GM19099 (cell line): ENCODE data around the gene ELP1.

Experiments
- POLR2A ChIP-seq: IDR thresholded peaks from 3 replicates; pipeline ENCODE4 v1.6.1; 2011; ENCODE audit warnings: low read depth; ENCODE audit not compliant: insufficient read length; ENCODE audit errors: extremely low read depth

The ELP1 gene

DNA sequence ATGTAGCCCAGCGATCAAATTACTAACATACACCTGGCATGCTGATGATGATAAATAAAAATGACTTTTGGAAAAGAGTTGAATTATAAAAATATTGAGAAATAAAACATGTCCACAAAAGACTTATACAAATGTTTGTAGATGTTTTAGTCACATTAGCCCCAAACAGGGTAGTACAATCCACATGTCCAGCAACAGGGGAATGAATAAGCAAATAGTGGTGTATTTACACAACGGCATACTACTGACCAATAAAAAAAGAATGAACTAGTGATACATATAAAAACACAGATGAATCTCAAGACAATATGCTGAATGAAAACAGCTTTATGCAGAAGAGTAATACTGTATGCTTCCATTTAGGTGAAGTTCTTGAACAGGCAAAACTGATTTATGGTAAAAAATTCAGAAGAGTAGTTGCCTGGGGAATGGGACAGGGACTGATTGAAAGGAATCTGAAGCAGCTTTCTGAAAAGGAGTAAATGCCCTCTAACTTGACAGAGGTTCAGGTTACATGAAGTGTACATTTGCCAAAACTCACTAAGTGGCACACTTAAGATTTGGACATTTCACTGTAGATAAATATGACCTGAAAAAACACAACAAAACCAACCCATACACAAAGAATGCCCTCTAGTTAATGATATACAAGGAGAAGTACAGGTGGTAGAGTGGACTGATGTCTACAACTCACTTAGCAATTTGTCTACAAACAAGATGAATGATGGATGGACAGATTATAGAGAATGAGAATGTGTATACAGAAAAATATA, 36.4 kb downstream of the ELP1 start:
- no peak for TF ChIP-seq POLR2A

DNA sequence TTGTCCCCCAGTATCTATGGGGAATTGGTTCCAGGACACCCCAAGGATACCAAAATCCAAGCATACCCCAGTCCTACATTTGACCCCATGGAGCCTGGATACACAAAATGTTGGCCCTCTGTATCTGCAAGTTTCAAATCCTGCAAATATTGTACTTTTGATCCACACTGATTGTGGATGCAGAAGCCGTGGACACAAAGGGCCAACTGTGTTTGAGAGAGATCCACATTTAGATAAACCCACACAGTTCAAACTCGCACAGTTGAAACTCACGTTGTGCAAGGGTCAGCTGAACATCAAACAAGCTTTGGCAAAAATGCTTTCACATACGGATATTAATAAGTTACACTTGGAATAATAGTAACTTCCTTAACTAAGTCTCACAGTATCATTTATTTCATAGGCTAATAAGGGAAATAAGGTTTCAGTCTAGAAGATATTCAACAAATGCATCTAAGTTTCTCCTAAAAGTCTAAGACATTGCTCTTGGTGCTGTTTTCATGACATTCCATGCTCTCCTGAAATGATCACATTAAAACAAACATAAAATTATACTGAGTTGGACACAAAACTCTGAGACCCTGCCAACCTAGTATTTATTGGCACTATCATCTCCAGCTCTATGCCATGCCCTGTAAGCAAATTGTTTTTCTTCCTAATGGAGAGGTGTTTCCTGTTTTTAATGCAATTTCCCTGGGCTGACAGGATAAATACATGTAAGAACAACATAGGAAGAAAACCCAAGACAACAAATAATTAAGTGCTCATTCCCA, 39.5 kb downstream of the ELP1 start:
- no peak for TF ChIP-seq POLR2A

DNA sequence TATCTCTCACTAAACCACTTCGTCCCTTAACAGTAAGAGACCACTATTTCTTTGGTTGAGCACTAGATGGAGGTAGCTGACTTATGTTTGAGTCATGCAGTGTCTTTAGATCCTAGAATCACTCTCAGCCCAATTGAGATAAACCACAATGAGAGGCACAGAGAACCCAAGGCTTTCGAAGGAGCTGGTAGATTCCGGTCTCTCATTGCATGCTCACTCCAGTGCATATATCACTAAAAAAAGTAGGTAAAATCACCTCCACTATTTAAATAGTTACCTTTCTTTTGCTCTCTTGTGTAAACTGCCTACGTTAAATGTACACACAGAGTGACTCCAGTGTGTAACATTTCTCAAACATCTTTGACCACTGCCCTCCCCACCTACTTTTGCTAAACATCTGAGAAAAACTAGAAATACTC, 44.3 kb downstream of the ELP1 start:
- TF ChIP-seq POLR2A: no peak

DNA sequence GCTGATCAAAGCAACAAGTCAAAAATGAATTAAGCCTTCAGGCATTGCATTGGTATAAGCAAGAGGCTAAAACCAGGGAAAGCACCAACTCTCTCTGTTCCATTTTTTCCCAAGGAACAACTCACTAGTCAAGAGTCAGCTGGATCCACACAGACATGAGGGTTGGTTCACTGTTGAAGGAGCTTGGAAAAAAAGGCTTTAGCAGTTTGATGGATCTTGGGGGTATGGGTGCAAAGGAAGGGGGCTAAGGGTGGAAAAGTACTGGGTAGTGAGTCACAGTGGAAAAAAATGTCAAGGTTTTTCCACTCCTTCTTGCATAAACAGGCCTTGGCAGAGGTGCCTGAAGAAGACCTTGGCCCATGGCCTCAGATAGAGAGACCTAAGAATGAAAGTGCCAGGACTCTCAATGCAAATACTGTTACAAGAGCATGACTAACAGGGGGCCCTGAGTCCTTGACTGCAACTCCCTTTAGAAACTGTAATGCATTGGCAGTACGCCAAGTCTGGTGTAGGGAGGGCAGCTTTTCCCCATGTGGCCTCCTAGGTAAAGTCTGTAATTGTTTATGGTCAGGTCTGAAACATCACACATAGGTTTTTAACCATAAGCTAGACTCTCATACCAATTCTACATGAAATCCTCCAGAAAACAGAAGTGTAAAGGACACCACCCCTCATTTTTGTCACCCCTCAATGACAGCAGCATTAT, 48.1 kb downstream of the ELP1 start:
- no peak for TF ChIP-seq POLR2A

DNA sequence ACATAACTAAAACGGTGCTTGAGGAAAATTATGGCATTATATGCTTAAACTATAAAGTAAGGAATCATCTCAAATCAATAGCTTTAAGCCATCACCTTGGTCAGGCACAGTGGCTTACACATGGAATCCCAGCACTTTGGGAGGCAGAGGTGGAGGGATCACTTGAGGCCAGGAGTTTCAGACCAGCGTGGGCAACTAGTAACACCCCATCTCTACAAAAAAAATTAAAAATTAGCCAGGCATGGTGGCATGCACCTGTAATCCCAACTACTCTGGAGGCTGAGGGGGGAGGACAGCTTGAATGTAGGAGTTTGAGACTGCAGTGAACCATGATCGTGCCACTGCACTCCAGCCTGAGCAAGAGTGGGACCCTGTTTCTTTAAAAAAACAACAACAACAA, 49.2 kb downstream of the ELP1 start:
- TF ChIP-seq POLR2A: no peak

DNA sequence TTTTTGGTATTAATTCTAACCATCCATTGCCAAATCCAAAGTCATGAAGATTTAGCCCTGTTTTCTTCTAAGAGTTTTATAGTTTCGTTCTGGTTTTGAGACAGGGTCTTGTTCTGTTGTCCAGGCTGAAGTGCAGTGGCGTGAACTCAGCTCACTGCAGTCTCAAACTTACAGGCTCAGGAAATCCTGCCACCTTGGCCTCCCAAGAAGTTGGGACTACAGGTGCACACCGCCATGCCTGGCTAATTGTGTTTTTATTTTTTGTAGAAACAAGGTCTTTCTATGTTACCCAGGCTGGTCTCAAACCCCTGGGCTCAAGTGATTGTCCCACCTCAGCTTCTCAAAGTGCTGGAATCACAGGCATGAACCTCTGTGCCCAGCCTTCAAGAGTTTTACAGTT, 50.8 kb downstream of the ELP1 start:
- no peak for TF ChIP-seq POLR2A

DNA sequence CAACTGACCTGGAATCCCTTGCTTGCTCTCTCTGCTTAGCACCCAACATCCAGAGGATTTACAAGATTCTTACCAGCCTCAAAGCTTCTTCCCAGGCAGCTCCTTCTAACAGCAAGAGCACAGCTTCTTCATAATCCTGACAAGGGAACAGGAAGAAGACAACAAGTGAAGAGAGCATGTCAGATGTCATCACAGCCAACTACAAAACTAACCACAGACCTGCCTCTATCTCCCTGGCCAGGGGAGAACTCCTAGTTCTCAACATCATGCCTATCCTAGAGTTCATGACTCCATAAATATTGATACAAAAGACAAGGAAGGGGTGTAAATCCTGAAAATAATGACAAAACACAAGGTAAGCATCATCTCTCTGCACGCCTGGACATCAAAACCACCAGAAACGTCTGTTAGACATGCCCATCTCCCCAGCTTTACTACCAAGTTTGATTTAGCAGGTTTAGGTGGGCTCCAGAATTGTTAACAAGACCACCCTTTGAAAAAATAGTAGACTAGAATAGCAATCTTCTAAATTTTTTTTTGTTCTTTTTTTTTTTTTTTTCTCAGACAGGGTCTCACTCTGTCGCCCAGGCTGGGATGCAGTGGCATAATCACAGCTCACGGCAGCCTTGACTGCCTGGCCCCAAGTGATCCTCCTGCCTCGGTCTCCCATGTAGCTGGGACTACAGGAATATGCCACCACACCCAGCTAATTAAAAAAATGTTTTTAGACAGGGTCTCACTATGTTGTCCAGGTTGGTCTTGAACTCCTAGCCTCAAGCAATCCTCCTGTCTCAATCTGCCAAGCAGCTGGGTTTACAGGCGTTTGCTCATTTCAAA, 51.7 kb downstream of the ELP1 start:
- no peak for TF ChIP-seq POLR2A

DNA sequence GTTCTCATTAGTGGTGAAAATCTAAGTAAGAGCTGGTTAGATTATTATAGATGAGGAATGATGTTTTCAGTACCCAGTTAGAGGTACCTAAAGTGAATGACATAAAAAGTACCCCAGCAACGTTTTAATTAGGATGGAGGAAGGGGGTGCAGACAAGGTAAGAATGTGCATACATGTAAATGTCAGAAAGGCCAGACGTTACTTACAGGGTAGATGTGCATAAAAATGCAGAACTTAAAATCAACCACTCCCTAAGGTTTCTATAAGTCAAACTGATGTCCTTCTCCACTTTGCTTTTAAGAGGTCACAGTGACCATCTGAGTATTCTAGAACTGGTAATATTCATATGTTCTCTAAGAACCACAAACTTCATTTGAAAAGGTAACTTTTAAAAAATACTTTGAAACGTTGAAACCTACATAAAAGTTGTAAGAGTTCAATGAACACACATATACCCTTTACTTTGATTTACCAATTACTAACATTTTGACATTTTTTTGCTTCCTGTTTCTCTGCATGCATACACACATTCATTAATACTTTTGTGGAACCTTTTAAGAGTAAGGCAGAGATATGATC, 53.1 kb downstream of the ELP1 start:
- no peak for TF ChIP-seq POLR2A

DNA sequence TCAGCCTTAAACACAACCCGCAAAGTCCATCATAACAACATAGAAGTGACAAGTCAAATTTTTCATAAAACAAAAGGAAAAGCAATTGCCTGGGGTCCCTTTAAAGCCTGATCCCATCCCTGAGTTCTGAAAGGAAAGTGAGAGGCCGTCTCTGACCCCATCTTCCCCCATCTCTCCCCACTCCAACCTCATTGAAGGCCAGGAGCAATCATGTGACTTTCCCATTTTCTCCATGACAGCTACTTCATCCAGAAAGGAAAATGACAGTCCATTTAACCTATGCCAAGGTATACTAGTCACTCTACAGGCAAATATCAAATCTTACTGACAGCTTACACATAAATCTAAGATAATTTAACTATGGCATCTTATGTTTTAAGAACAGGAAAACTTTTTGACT, 56.4 kb downstream of the ELP1 start:
- TF ChIP-seq POLR2A: no peak

DNA sequence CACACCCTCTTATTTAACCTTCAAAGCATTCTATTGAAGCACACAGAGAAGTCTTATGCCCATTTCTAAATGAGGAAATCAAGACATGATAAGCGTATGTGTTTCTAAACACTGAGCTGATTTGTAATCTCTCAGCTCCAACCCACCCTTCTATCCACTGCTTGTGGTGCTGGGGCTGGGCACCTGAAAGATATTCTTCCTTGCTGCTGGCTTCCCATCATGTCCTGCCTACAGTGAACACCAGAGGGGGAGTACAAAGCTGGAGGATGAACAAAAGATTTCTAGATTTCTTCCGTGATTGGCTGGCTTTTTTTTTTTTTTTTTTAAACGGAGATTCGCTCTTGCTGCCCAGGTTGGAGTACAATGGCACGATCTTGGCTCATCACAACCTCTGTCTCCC, 57.5 kb downstream of the ELP1 start:
- no peak for TF ChIP-seq POLR2A

DNA sequence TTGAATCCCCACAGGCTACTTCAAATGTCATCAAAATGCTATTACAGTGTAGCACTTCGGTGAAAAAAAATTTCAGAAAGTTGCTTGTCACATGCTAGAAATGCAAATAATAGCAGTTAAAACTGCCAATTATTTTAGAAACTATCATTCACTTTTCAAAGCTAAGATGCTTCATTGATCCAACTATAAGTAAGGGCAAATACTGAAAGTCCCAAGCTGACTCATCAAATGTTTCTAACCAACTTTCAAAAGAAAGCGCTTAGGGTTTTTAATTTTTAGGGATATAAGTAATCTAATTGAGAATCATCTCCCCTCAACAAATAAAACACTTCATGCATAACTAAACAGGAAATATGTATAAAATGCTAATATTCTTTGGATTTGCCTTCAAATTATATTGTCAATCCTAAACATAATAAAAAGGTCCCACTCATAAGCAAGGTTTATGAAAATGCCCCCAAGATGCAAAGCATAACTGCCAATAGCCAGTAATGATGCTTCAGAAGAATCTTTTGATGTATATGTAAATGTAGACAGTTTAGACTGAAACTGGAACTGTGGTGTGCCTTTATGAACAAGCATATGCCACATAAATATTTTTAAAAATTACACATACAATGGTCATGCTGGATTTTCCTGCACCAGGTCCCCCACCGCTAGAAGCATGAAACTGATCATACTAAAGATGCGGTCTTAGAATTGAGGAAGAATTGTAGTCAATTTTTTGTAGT, 59.7 kb downstream of the ELP1 start:
- TF ChIP-seq POLR2A: no peak

DNA sequence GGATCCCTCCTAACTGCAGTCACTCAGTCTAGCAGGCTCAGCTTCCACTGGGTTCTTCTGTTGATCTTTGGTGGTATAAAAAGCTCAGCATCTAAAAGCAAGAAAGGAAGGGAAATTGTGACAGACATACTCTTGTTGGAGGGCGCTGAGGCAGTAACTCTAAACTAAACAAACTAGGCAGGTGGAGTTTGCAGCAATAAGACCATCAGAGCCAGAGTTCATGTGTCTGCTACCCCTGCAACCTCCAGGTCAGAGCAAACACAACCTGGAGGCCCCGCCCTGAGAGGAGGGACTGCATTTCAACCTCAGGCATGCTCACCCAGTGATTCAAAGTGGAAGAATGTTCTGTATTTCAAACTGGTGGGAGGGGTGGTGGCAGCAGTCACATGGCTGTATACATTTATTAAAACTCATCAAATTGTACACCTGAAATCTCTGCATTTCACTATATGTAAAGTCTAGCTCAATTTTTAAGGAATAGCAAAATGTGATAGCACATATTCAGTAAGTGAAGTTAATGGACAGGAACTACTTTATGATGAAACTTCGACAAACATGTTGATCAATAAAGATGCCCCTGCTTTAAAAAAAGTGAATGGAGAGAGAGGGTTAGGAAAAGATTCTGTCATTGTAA, 64.7 kb downstream of the ELP1 start:
- no peak for TF ChIP-seq POLR2A

DNA sequence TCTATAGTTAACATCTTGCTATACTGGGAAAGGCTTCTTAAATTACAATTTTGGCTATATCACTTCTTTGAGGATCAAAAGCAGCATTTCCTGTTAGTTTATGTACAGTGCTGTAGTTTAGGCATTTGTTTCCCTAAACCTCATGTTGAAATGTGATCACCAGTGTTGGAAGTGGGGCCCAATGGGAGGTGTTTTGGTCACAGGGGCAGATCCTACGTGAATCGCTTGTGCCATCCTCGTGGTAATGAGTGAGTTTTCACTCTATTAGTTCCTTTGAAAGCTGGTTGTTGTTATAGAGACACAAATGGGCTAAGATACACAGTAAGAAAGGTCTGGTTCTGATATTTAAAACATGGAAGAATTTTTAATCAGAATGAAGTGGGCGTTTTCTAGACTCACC, 66.1 kb downstream of the ELP1 start:
- TF ChIP-seq POLR2A: no peak
